SK-N-DZ (cell line): ENCODE data around the gene UCK1. TPM values are rescaled to one million over a fixed set of nuclear protein-coding genes. Genes with fewer than 3 reads are reported as not detected.

Experiments
- DNase-seq: peaks from one replicate; pipeline ENCODE4 v3.0.0-alpha.2; 2015; ENCODE audit warnings: low spot score
- polyA plus RNA-seq, 2 experiments: library from polyadenylated mRNA; depleted of rRNA; stranded (reverse); fragments of >200 nt; gene quantifications; 2 replicates each; pipeline ENCODE4 v1.2.3, GENCODE V29; 2014

The UCK1 gene
- 29.9 and 32.4 TPM in 2 replicates for polyA plus RNA-seq (2014; cell fraction: cytosol; rRNA removed)
- polyA plus RNA-seq (2014; cell fraction: nucleus; rRNA removed), result 51.3 and 54.3 TPM in 2 replicates

GRCh38 chr9:131530920-131531832 lies at the start of gene UCK1:
Gene UCK1, minus strand, starts transcription at chr9:131531263. Its CDS starts 89 bp downstream, at chr9:131531174.
- DNase-seq, result peak; percentile 87

GRCh38 chr9:131580358-131580757 lies 49.3 kb upstream of the UCK1 start:
- no peak for DNase-seq

GRCh38 chr9:131579789-131580211 lies 48.7 kb upstream of the UCK1 start:
- DNase-seq, result no peak

GRCh38 chr9:131578731-131579504 lies 47.9 kb upstream of the UCK1 start:
- DNase-seq, result no peak

- no peak for DNase-seq
Observed at GRCh38 chr9:131578021-131578420, 47.0 kb upstream of the UCK1 start.

GRCh38 chr9:131577005-131578000 lies 46.2 kb upstream of the UCK1 start:
- DNase-seq, result no peak

GRCh38 chr9:131575946-131576853 lies 45.1 kb upstream of the UCK1 start:
- DNase-seq, result no peak

- no peak for DNase-seq
Observed at GRCh38 chr9:131574730-131575640, 43.9 kb upstream of the UCK1 start.

GRCh38 chr9:131567910-131568309 lies 36.8 kb upstream of the UCK1 start:
- no peak for DNase-seq

GRCh38 chr9:131566158-131566557 lies 35.1 kb upstream of the UCK1 start:
- DNase-seq, result no peak

- no peak for DNase-seq
Observed at GRCh38 chr9:131565369-131565768, 34.3 kb upstream of the UCK1 start.

GRCh38 chr9:131562032-131562959 lies 31.2 kb upstream of the UCK1 start:
- DNase-seq, result no peak

- no peak for DNase-seq
Observed at GRCh38 chr9:131559421-131560000, 28.4 kb upstream of the UCK1 start.

- DNase-seq, result no peak
Observed at GRCh38 chr9:131557855-131558548, 26.9 kb upstream of the UCK1 start.

- no peak for DNase-seq
Observed at GRCh38 chr9:131555841-131556673, 25.0 kb upstream of the UCK1 start.

GRCh38 chr9:131554843-131555351 lies 23.8 kb upstream of the UCK1 start:
- DNase-seq, result no peak
